HCT116 (cell line): ENCODE data around the gene FCRL1. TPM values are rescaled to one million over a fixed set of nuclear protein-coding genes. Genes with fewer than 3 reads are reported as not detected.

Experiments used
- ATAC-seq: fragments of 200-7000 bp; cut with Tn5 transposase; 2 replicates; pipeline ENCODE4 v1.9.1; 2020; ENCODE audit warnings: mild to moderate bottlenecking, moderate library complexity
- BruUV-seq: library from RNA; stranded (reverse); fragments of 400-500 nt; replicated peaks from 2 replicates; lab custom pipeline; 2021; lab: Mats Ljungman, UMichigan
- CTCF ChIA-PET: fragments of 300-600 bp; sonication (Branson Sonifier 250); formaldehyde crosslinking; loops from one replicate; lab custom pipeline; 2021; ENCODE audit warnings: antibody characterized with exemption; lab: Charles Lee
- POLR2A ChIA-PET: fragments of 300-600, 350-600 bp; sonication (Branson Sonifier 250); formaldehyde crosslinking; loops from one replicate; lab custom pipeline; 2021; ENCODE audit warnings: antibody characterized with exemption; lab: Charles Lee
- RAD21 ChIA-PET, 2 experiments: fragments of 300-600 bp; sonication (Branson Sonifier 250); formaldehyde crosslinking; loops; one replicate each; lab custom pipeline; 2023; ENCODE audit warnings: low total read pairs in 2 of 2; ENCODE audit not compliant: uncharacterized antibody in 2 of 2, unreplicated experiment in 2 of 2, low non-redundant PET in 1 of 2; lab: Charles Lee
- DNase-seq: peaks from one replicate; pipeline ENCODE4 v3.0.0-alpha.2; 2010; ENCODE audit warnings: low read depth, low spot score
- H2AFZ ChIP-seq: fragments of 200-600 bp; shearing (Covaris generic), sonication (generic); 2 replicates; pipeline ENCODE4 v1.6.1; 2017; ENCODE audit warnings: low read depth, mixed run types, mixed read lengths, antibody characterized with exemption, low read length; ENCODE audit not compliant: poor library complexity, severe bottlenecking
- H3K27ac ChIP-seq: 2 replicates; pipeline ENCODE4 v1.5.1; 2012; ENCODE audit warnings: low read depth, low read length
- H3K27me3 ChIP-seq: fragments of 200-600 bp; sonication (generic); 2 replicates; pipeline ENCODE4 v1.6.1; 2016; ENCODE audit warnings: mixed run types, low read length, mixed read lengths; ENCODE audit not compliant: insufficient read depth
- H3K36me3 ChIP-seq, 2 experiments: fragments of 200-500 bp in 1 of 2; fragments of 200-600 bp in 1 of 2; sonication (Bioruptor generic) in 1 of 2; sonication (generic) in 1 of 2; 2 replicates each; pipeline versions ENCODE4 v1.5.1 to v1.6.1; 2014 to 2016; ENCODE audit warnings: low read length in 2 of 2, inconsistent platforms in 1 of 2, mixed read lengths in 1 of 2, mixed run types in 1 of 2; ENCODE audit not compliant: insufficient read depth in 2 of 2, control insufficient read depth in 1 of 2
- H3K4me1 ChIP-seq, 2 experiments: fragments of 200-600 bp in 1 of 2; sonication (generic) in 1 of 2; 2 replicates each; pipeline versions ENCODE4 v1.5.1 to v1.6.1; 2012 to 2017; ENCODE audit warnings: low read length in 2 of 2, inconsistent platforms in 1 of 2, mild to moderate bottlenecking in 1 of 2, mixed read lengths in 1 of 2, mixed run types in 1 of 2, moderate library complexity in 1 of 2; ENCODE audit not compliant: insufficient read depth in 2 of 2, control insufficient read depth in 1 of 2
- H3K4me2 ChIP-seq: fragments of 200-600 bp; sonication (generic); 2 replicates; pipeline ENCODE4 v1.6.1; 2017; ENCODE audit warnings: mixed run types, low read length, mixed read lengths
- H3K4me3 ChIP-seq, 2 experiments: fragments of 200-600 bp in 1 of 2; sonication (generic) in 1 of 2; replicated peaks in 1 of 2; 2 replicates each; pipeline ENCODE4 v1.5.1; 2011 to 2016; ENCODE audit warnings: low read length in 2 of 2, control low read depth in 1 of 2, low read depth in 1 of 2, mild to moderate bottlenecking in 1 of 2, mixed read lengths in 1 of 2, mixed run types in 1 of 2
- H3K79me2 ChIP-seq: fragments of 200-600 bp; sonication (generic); 2 replicates; pipeline ENCODE4 v1.6.1; 2017; ENCODE audit warnings: mild to moderate bottlenecking, mixed run types, low read length, moderate library complexity, mixed read lengths; ENCODE audit not compliant: insufficient read depth
- H3K9ac ChIP-seq: fragments of 200-600 bp; sonication (generic); 2 replicates; pipeline ENCODE4 v1.6.1; 2016; ENCODE audit warnings: low read length, mixed read lengths
- H3K9me2 ChIP-seq: fragments of 200-600 bp; sonication (generic), shearing (Covaris generic); 2 replicates; pipeline ENCODE4 v1.6.1; 2017; ENCODE audit warnings: mixed run types, mild to moderate bottlenecking, moderate library complexity; ENCODE audit not compliant: insufficient read depth
- H3K9me3 ChIP-seq, 2 experiments: fragments of 200-500 bp in 1 of 2; fragments of 200-600 bp in 1 of 2; sonication (Bioruptor generic) in 1 of 2; sonication (generic) in 1 of 2; 2 replicates each; pipeline ENCODE4 v1.6.1; 2014 to 2017; ENCODE audit warnings: low read length in 2 of 2, mixed read lengths in 2 of 2, inconsistent platforms in 1 of 2, low read depth in 1 of 2, mild to moderate bottlenecking in 1 of 2, mixed run types in 1 of 2, moderate library complexity in 1 of 2; ENCODE audit not compliant: control insufficient read depth in 1 of 2, insufficient read depth in 1 of 2
- H4K20me1 ChIP-seq: fragments of 200-600 bp; sonication (generic), shearing (Covaris generic); 2 replicates; pipeline ENCODE4 v1.6.1; 2017; ENCODE audit warnings: mixed run types, mild to moderate bottlenecking, moderate library complexity; ENCODE audit not compliant: insufficient read depth
- CBX3 ChIP-seq: IDR thresholded peaks from 2 replicates; pipeline ENCODE4 v1.6.1; 2012; ENCODE audit warnings: low read depth
- CTCF ChIP-seq, 3 experiments: fragments of 200-600 bp in 1 of 3; sonication (generic) in 1 of 3; IDR thresholded peaks in 2 of 3; conservative IDR thresholded peaks in 1 of 3; 2 replicates each; pipeline ENCODE4 v1.5.1; 2012 to 2017; ENCODE audit warnings: low read depth in 2 of 3, low read length in 2 of 3, antibody characterized with exemption in 1 of 3, borderline replicate concordance in 1 of 3, control low read depth in 1 of 3, mild to moderate bottlenecking in 1 of 3, mixed read lengths in 1 of 3, mixed run types in 1 of 3, moderate library complexity in 1 of 3; ENCODE audit not compliant: insufficient read depth in 1 of 3
- EGR1 ChIP-seq: IDR thresholded peaks from 2 replicates; pipeline ENCODE4 v1.6.1; 2012; ENCODE audit warnings: low read depth
- ELF1 ChIP-seq: IDR thresholded peaks from 2 replicates; pipeline ENCODE4 v1.6.1; 2012; ENCODE audit warnings: low read depth, borderline replicate concordance
- EZH2 ChIP-seq: fragments of 200-600 bp; sonication (generic); IDR thresholded peaks from 2 replicates; pipeline ENCODE4 v1.6.1; 2017; ENCODE audit warnings: antibody characterized with exemption, mixed run types
- JUND ChIP-seq: IDR thresholded peaks from 2 replicates; pipeline ENCODE4 v1.6.1; 2012
- RAD21 ChIP-seq: IDR thresholded peaks from 2 replicates; pipeline ENCODE4 v1.6.1; 2012; ENCODE audit warnings: low read depth, mild to moderate bottlenecking
- SIN3A ChIP-seq: IDR thresholded peaks from 2 replicates; pipeline ENCODE4 v1.6.1; 2012; ENCODE audit warnings: low read depth
- TCF7L2 ChIP-seq: IDR thresholded peaks from 2 replicates; pipeline ENCODE4 v1.7.0; 2011; ENCODE audit warnings: borderline replicate concordance, inconsistent platforms; ENCODE audit not compliant: insufficient read depth, insufficient read length; ENCODE audit errors: extremely low read depth
- YY1 ChIP-seq: IDR thresholded peaks from 2 replicates; pipeline ENCODE4 v1.6.1; 2011; ENCODE audit warnings: low read length, low read depth, moderate library complexity, mild to moderate bottlenecking; ENCODE audit not compliant: insufficient replicate concordance; ENCODE audit errors: extremely low read depth
- ZBTB33 ChIP-seq: IDR thresholded peaks from 2 replicates; pipeline ENCODE4 v1.6.1; 2011; ENCODE audit warnings: mild to moderate bottlenecking, low read length, moderate library complexity; ENCODE audit not compliant: insufficient replicate concordance; ENCODE audit errors: extremely low read depth
- ZFX ChIP-seq: fragments of 450-650 bp; IDR thresholded peaks from 2 replicates; pipeline ENCODE4 v1.6.1; 2017
- ZNF274 ChIP-seq: fragments of 200-500 bp; sonication (Bioruptor generic); IDR thresholded peaks from 2 replicates; pipeline ENCODE4 v1.6.1; 2014; ENCODE audit warnings: mild to moderate bottlenecking, low read depth, low read length, inconsistent platforms
- intact Hi-C: fragments of 100-400 bp; cut with micrococcal nuclease; formaldehyde crosslinking; loops from 2 replicates; pipeline ENCODE4 v1.10.0; 2022
- total RNA-seq: library from RNA; stranded (reverse); gene quantifications from one replicate; pipeline ENCODE4 v1.2.1, GENCODE V29; 2021; ENCODE audit not compliant: unreplicated experiment

FCRL1 gene
- total RNA-seq, 1 experiment from 2014 or later = not detected

DNA sequence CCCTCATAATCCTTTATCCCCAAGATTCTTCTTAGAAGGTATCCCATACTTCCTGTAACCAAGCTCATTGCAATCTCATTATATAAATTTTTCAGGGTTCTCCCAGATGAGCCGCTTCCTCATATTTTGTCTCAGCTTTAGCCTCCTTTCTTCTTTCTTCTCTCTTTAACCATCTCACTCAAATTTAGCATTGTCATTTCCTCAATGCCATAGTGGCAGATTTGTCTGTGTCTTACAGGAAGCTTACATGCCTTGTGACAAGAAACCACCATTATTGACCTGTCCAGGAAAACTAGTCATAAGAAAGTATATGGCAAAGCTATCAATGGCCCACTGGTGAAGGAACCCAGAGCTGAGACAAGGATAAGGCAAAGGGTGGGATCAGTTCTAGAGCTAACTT, 37.0 kb downstream of the FCRL1 start (continued):
- TF ChIP-seq ZNF274 = no peak

GRCh38 chr1:157781048-157781447, 38.9 kb downstream of the FCRL1 start:
- no peak for ATAC-seq
- intact Hi-C loops = no loop called here
- RAD21 ChIA-PET = no interaction called here
- H3K79me2 ChIP-seq = no peaks in the 10 kb centered on the region
- no peak overlapping the region for H3K27ac ChIP-seq
- DNase-seq = no peak
- TF ChIP-seq JUND (no peak), EZH2 (no peak), TCF7L2 (no peak), ELF1 (no peak), ZFX (no peak), CBX3 (no peak), RAD21 (no peak), EGR1 (no peak), YY1 (no peak), CTCF (IDR thresholded peaks at IDR 0.05 in 2 of 3, conservative IDR thresholded peaks at IDR 0.05 in 1 of 3; ENCODE audit: borderline replicate concordance in 1 of 3, insufficient read depth in 1 of 3, low read depth in 2 of 3, low read length in 2 of 3) (no peak), SIN3A (no peak), ZBTB33 (no peak)
- POLR2A ChIA-PET = no interaction called here
- no peaks in the 10 kb centered on the region for H3K9me2 ChIP-seq
- H3K27me3 ChIP-seq = no peaks in the 10 kb centered on the region
- no peak overlapping the region for H2AFZ ChIP-seq
- no peak overlapping the region for H3K4me3 ChIP-seq
- H4K20me1 ChIP-seq = no peaks in the 10 kb centered on the region
- no peaks in the 10 kb centered on the region for H3K9me3 ChIP-seq
- H3K9ac ChIP-seq = no peak overlapping the region
- H3K4me2 ChIP-seq = no peak overlapping the region
- no peaks in the 10 kb centered on the region for H3K36me3 ChIP-seq
- no peaks in the 10 kb centered on the region for H3K4me1 ChIP-seq
- CTCF ChIA-PET = no interaction called here
- BruUV-seq = no TSS peak
